Skeletal muscle satellite cell (primary cell): ENCODE results near the gene CHCHD6.

Experiments used
- H3K27me3 ChIP-seq: 2 replicates; pipeline ENCODE4 v1.7.0; 2013; ENCODE audit warnings: low read length; ENCODE audit not compliant: control insufficient read depth, insufficient read depth
- H3K36me3 ChIP-seq: 2 replicates; pipeline ENCODE4 v1.7.0; 2013; ENCODE audit warnings: mild to moderate bottlenecking, control low read depth, low read length; ENCODE audit not compliant: insufficient read depth
- H3K4me1 ChIP-seq: 2 replicates; pipeline ENCODE4 v1.7.0; 2013; ENCODE audit warnings: low read length; ENCODE audit not compliant: control insufficient read depth, insufficient read depth
- H3K4me2 ChIP-seq: 2 replicates; pipeline ENCODE4 v1.7.0; 2013; ENCODE audit warnings: mild to moderate bottlenecking, low read length
- H3K4me3 ChIP-seq: 2 replicates; pipeline ENCODE4 v1.7.0; 2013; ENCODE audit warnings: low read length
- H3K9ac ChIP-seq: 2 replicates; pipeline ENCODE4 v1.7.0; 2013; ENCODE audit warnings: mild to moderate bottlenecking, low read depth, low read length, moderate library complexity
- H3K9me3 ChIP-seq: replicated peaks from 2 replicates; pipeline ENCODE4 v1.7.0; 2013; ENCODE audit warnings: mild to moderate bottlenecking, control low read depth, low read length

Gene CHCHD6

GRCh38 chr3:126945891-126946290 is 241.9 kb downstream of the CHCHD6 start:
- H3K9ac ChIP-seq, result no peak overlapping the region
- H3K9me3 ChIP-seq, result no peaks in the 10 kb centered on the region
- H3K4me1 ChIP-seq, result no peaks in the 10 kb centered on the region
- no peaks in the 10 kb centered on the region for H3K27me3 ChIP-seq
- H3K4me2 ChIP-seq, result no peak overlapping the region
- no peaks in the 10 kb centered on the region for H3K36me3 ChIP-seq
- H3K4me3 ChIP-seq, result no peak overlapping the region

GRCh38 chr3:126946405-126946804 is 242.4 kb downstream of the CHCHD6 start:
- H3K4me3 ChIP-seq, result no peak overlapping the region
- no peaks in the 10 kb centered on the region for H3K36me3 ChIP-seq
- no peaks in the 10 kb centered on the region for H3K4me1 ChIP-seq
- H3K27me3 ChIP-seq, result no peaks in the 10 kb centered on the region
- H3K4me2 ChIP-seq, result no peak overlapping the region
- H3K9ac ChIP-seq, result no peak overlapping the region
- H3K9me3 ChIP-seq, result no peaks in the 10 kb centered on the region

- Histone ChIP-seq H3K9ac (no peak overlapping the region), H3K4me2 (no peak overlapping the region), H3K36me3 (no peaks in the 10 kb centered on the region), H3K27me3 (no peaks in the 10 kb centered on the region), H3K4me3 (no peak overlapping the region), H3K9me3 (no peaks in the 10 kb centered on the region), H3K4me1 (no peaks in the 10 kb centered on the region)
Measured at GRCh38 chr3:126947429-126947828, 243.4 kb downstream of the CHCHD6 start.

GRCh38 chr3:126948980-126949535 is 245.0 kb downstream of the CHCHD6 start:
- Histone ChIP-seq H3K9me3 (no peaks in the 10 kb centered on the region), H3K9ac (no peak overlapping the region), H3K36me3 (no peaks in the 10 kb centered on the region), H3K4me2 (no peak overlapping the region), H3K4me3 (no peak overlapping the region), H3K4me1 (no peaks in the 10 kb centered on the region), H3K27me3 (no peaks in the 10 kb centered on the region)

GRCh38 chr3:126951561-126951960 is 247.5 kb downstream of the CHCHD6 start:
- H3K4me2 ChIP-seq, result no peak overlapping the region
- H3K27me3 ChIP-seq, result no peaks in the 10 kb centered on the region
- no peak overlapping the region for H3K9ac ChIP-seq
- no peak overlapping the region for H3K4me3 ChIP-seq
- no peaks in the 10 kb centered on the region for H3K4me1 ChIP-seq
- H3K9me3 ChIP-seq, result no peaks in the 10 kb centered on the region
- H3K36me3 ChIP-seq, result no peaks in the 10 kb centered on the region

- no peaks in the 10 kb centered on the region for H3K36me3 ChIP-seq
- H3K9me3 ChIP-seq, result no peaks in the 10 kb centered on the region
- no peak overlapping the region for H3K9ac ChIP-seq
- H3K4me1 ChIP-seq, result no peaks in the 10 kb centered on the region
- H3K4me2 ChIP-seq, result no peak overlapping the region
- no peak overlapping the region for H3K4me3 ChIP-seq
- H3K27me3 ChIP-seq, result no peaks in the 10 kb centered on the region
Measured at GRCh38 chr3:126952261-126952982, 248.4 kb downstream of the CHCHD6 start.

- H3K4me3 ChIP-seq, result no peak overlapping the region
- no peak overlapping the region for H3K9ac ChIP-seq
- H3K4me1 ChIP-seq, result no peaks in the 10 kb centered on the region
- no peaks in the 10 kb centered on the region for H3K27me3 ChIP-seq
- H3K9me3 ChIP-seq, result no peaks in the 10 kb centered on the region
- H3K4me2 ChIP-seq, result no peak overlapping the region
- H3K36me3 ChIP-seq, result no peaks in the 10 kb centered on the region
Measured at GRCh38 chr3:126952983-126953660, 249.1 kb downstream of the CHCHD6 start.

- Histone ChIP-seq H3K4me2 (no peak overlapping the region), H3K4me1 (no peaks in the 10 kb centered on the region), H3K36me3 (no peaks in the 10 kb centered on the region), H3K4me3 (no peak overlapping the region), H3K27me3 (no peaks in the 10 kb centered on the region), H3K9ac (no peak overlapping the region), H3K9me3 (no peaks in the 10 kb centered on the region)
Measured at GRCh38 chr3:126954141-126954842, 250.3 kb downstream of the CHCHD6 start.

- Histone ChIP-seq H3K27me3 (no peaks in the 10 kb centered on the region), H3K36me3 (no peaks in the 10 kb centered on the region), H3K4me3 (no peak overlapping the region), H3K9ac (no peak overlapping the region), H3K9me3 (no peaks in the 10 kb centered on the region), H3K4me1 (peaks cover 5% of the 10 kb centered on the region), H3K4me2 (no peak overlapping the region)
Measured at GRCh38 chr3:126955004-126955790, 251.2 kb downstream of the CHCHD6 start.

- Histone ChIP-seq H3K4me3 (no peak overlapping the region), H3K9ac (no peak overlapping the region), H3K4me1 (peaks cover 17% of the 10 kb centered on the region), H3K4me2 (no peak overlapping the region), H3K27me3 (no peaks in the 10 kb centered on the region), H3K9me3 (no peaks in the 10 kb centered on the region), H3K36me3 (no peaks in the 10 kb centered on the region)
Measured at GRCh38 chr3:126956361-126956760, 252.3 kb downstream of the CHCHD6 start.
